ENCODE data around the gene MAG.

MAG gene

GRCh38 chr19:35292421-35293362, 731 bp downstream of the MAG start:
- Histone ChIP-seq H3K27me3 (ENCODE audit: control insufficient read depth in 1 of 2, insufficient read depth in 2 of 2, low read length in 2 of 2) (no peaks in the 10 kb centered on the region), H3K4me1 (ENCODE audit: control insufficient read depth in 1 of 2, insufficient read depth in 2 of 2, low read length in 2 of 2) (no peaks in the 10 kb centered on the region), H3K27ac (ENCODE audit: low read depth, low read length) (no peak overlapping the region), H3K4me3 (ENCODE audit: low read depth in 1 of 2, low read length in 2 of 2) (no peak overlapping the region), H3K9me3 (ENCODE audit: control insufficient read depth in 1 of 2, low read length in 2 of 2) (no peaks in the 10 kb centered on the region), H3K9ac (ENCODE audit: low read depth in 1 of 2, low read length in 2 of 2) (no peak overlapping the region), H3K36me3 (ENCODE audit: control insufficient read depth in 1 of 2, insufficient read depth in 2 of 2, low read length in 2 of 2) (no peaks in the 10 kb centered on the region)

GRCh38 chr19:35293363-35293739, 1.4 kb downstream of the MAG start:
- H3K9me3 ChIP-seq (ENCODE audit: control insufficient read depth in 1 of 2, low read length in 2 of 2), result no peaks in the 10 kb centered on the region
- no peaks in the 10 kb centered on the region for H3K36me3 ChIP-seq (ENCODE audit: control insufficient read depth in 1 of 2, insufficient read depth in 2 of 2, low read length in 2 of 2)
- no peaks in the 10 kb centered on the region for H3K27me3 ChIP-seq (ENCODE audit: control insufficient read depth in 1 of 2, insufficient read depth in 2 of 2, low read length in 2 of 2)
- no peak overlapping the region for H3K4me3 ChIP-seq (ENCODE audit: low read depth in 1 of 2, low read length in 2 of 2)
- H3K4me1 ChIP-seq (ENCODE audit: control insufficient read depth in 1 of 2, insufficient read depth in 2 of 2, low read length in 2 of 2), result no peaks in the 10 kb centered on the region
- H3K27ac ChIP-seq (ENCODE audit: low read depth, low read length), result no peak overlapping the region
- no peak overlapping the region for H3K9ac ChIP-seq (ENCODE audit: low read depth in 1 of 2, low read length in 2 of 2)

GRCh38 chr19:35293808-35294207, 1.8 kb downstream of the MAG start:
- Histone ChIP-seq H3K4me1 (ENCODE audit: control insufficient read depth in 1 of 2, insufficient read depth in 2 of 2, low read length in 2 of 2) (no peaks in the 10 kb centered on the region), H3K27me3 (ENCODE audit: control insufficient read depth in 1 of 2, insufficient read depth in 2 of 2, low read length in 2 of 2) (no peaks in the 10 kb centered on the region), H3K27ac (ENCODE audit: low read depth, low read length) (no peak overlapping the region), H3K9ac (ENCODE audit: low read depth in 1 of 2, low read length in 2 of 2) (no peak overlapping the region), H3K36me3 (ENCODE audit: control insufficient read depth in 1 of 2, insufficient read depth in 2 of 2, low read length in 2 of 2) (no peaks in the 10 kb centered on the region), H3K9me3 (ENCODE audit: control insufficient read depth in 1 of 2, low read length in 2 of 2) (no peaks in the 10 kb centered on the region), H3K4me3 (ENCODE audit: low read depth in 1 of 2, low read length in 2 of 2) (no peak overlapping the region)

GRCh38 chr19:35294328-35294727, 2.4 kb downstream of the MAG start:
- no peaks in the 10 kb centered on the region for H3K9me3 ChIP-seq (ENCODE audit: control insufficient read depth in 1 of 2, low read length in 2 of 2)
- H3K27me3 ChIP-seq (ENCODE audit: control insufficient read depth in 1 of 2, insufficient read depth in 2 of 2, low read length in 2 of 2), result no peaks in the 10 kb centered on the region
- no peaks in the 10 kb centered on the region for H3K36me3 ChIP-seq (ENCODE audit: control insufficient read depth in 1 of 2, insufficient read depth in 2 of 2, low read length in 2 of 2)
- no peak overlapping the region for H3K4me3 ChIP-seq (ENCODE audit: low read depth in 1 of 2, low read length in 2 of 2)
- H3K9ac ChIP-seq (ENCODE audit: low read depth in 1 of 2, low read length in 2 of 2), result no peak overlapping the region
- no peaks in the 10 kb centered on the region for H3K4me1 ChIP-seq (ENCODE audit: control insufficient read depth in 1 of 2, insufficient read depth in 2 of 2, low read length in 2 of 2)
- H3K27ac ChIP-seq (ENCODE audit: low read depth, low read length), result no peak overlapping the region

- Histone ChIP-seq H3K9ac (ENCODE audit: low read depth in 1 of 2, low read length in 2 of 2) (no peak overlapping the region), H3K4me1 (ENCODE audit: control insufficient read depth in 1 of 2, insufficient read depth in 2 of 2, low read length in 2 of 2) (no peaks in the 10 kb centered on the region), H3K9me3 (ENCODE audit: control insufficient read depth in 1 of 2, low read length in 2 of 2) (no peaks in the 10 kb centered on the region), H3K4me3 (ENCODE audit: low read depth in 1 of 2, low read length in 2 of 2) (no peak overlapping the region), H3K27me3 (ENCODE audit: control insufficient read depth in 1 of 2, insufficient read depth in 2 of 2, low read length in 2 of 2) (no peaks in the 10 kb centered on the region), H3K27ac (ENCODE audit: low read depth, low read length) (no peak overlapping the region), H3K36me3 (ENCODE audit: control insufficient read depth in 1 of 2, insufficient read depth in 2 of 2, low read length in 2 of 2) (no peaks in the 10 kb centered on the region)
These were observed 3.2 kb downstream of the MAG start for GRCh38 chr19:35294859-35295791.

GRCh38 chr19:35295792-35296462, 4.0 kb downstream of the MAG start:
- no peak overlapping the region for H3K4me3 ChIP-seq (ENCODE audit: low read depth in 1 of 2, low read length in 2 of 2)
- no peak overlapping the region for H3K27ac ChIP-seq (ENCODE audit: low read depth, low read length)
- H3K36me3 ChIP-seq (ENCODE audit: control insufficient read depth in 1 of 2, insufficient read depth in 2 of 2, low read length in 2 of 2), result no peaks in the 10 kb centered on the region
- no peak overlapping the region for H3K9ac ChIP-seq (ENCODE audit: low read depth in 1 of 2, low read length in 2 of 2)
- no peaks in the 10 kb centered on the region for H3K4me1 ChIP-seq (ENCODE audit: control insufficient read depth in 1 of 2, insufficient read depth in 2 of 2, low read length in 2 of 2)
- H3K9me3 ChIP-seq (ENCODE audit: control insufficient read depth in 1 of 2, low read length in 2 of 2), result no peaks in the 10 kb centered on the region
- no peaks in the 10 kb centered on the region for H3K27me3 ChIP-seq (ENCODE audit: control insufficient read depth in 1 of 2, insufficient read depth in 2 of 2, low read length in 2 of 2)

- H3K9me3 ChIP-seq (ENCODE audit: control insufficient read depth in 1 of 2, low read length in 2 of 2), result no peaks in the 10 kb centered on the region
- no peaks in the 10 kb centered on the region for H3K4me1 ChIP-seq (ENCODE audit: control insufficient read depth in 1 of 2, insufficient read depth in 2 of 2, low read length in 2 of 2)
- no peak overlapping the region for H3K27ac ChIP-seq (ENCODE audit: low read depth, low read length)
- H3K36me3 ChIP-seq (ENCODE audit: control insufficient read depth in 1 of 2, insufficient read depth in 2 of 2, low read length in 2 of 2), result no peaks in the 10 kb centered on the region
- no peak overlapping the region for H3K9ac ChIP-seq (ENCODE audit: low read depth in 1 of 2, low read length in 2 of 2)
- H3K27me3 ChIP-seq (ENCODE audit: control insufficient read depth in 1 of 2, insufficient read depth in 2 of 2, low read length in 2 of 2), result no peaks in the 10 kb centered on the region
- H3K4me3 ChIP-seq (ENCODE audit: low read depth in 1 of 2, low read length in 2 of 2), result no peak overlapping the region
These were observed 4.9 kb downstream of the MAG start for GRCh38 chr19:35296644-35297514.

- H3K36me3 ChIP-seq (ENCODE audit: control insufficient read depth in 1 of 2, insufficient read depth in 2 of 2, low read length in 2 of 2), result no peaks in the 10 kb centered on the region
- no peaks in the 10 kb centered on the region for H3K9me3 ChIP-seq (ENCODE audit: control insufficient read depth in 1 of 2, low read length in 2 of 2)
- no peak overlapping the region for H3K9ac ChIP-seq (ENCODE audit: low read depth in 1 of 2, low read length in 2 of 2)
- no peaks in the 10 kb centered on the region for H3K27me3 ChIP-seq (ENCODE audit: control insufficient read depth in 1 of 2, insufficient read depth in 2 of 2, low read length in 2 of 2)
- H3K4me1 ChIP-seq (ENCODE audit: control insufficient read depth in 1 of 2, insufficient read depth in 2 of 2, low read length in 2 of 2), result no peaks in the 10 kb centered on the region
- H3K4me3 ChIP-seq (ENCODE audit: low read depth in 1 of 2, low read length in 2 of 2), result no peak overlapping the region
- H3K27ac ChIP-seq (ENCODE audit: low read depth, low read length), result no peak overlapping the region
These were observed 5.5 kb downstream of the MAG start for GRCh38 chr19:35297515-35297848.

- Histone ChIP-seq H3K36me3 (ENCODE audit: control insufficient read depth in 1 of 2, insufficient read depth in 2 of 2, low read length in 2 of 2) (no peaks in the 10 kb centered on the region), H3K27me3 (ENCODE audit: control insufficient read depth in 1 of 2, insufficient read depth in 2 of 2, low read length in 2 of 2) (no peaks in the 10 kb centered on the region), H3K9ac (ENCODE audit: low read depth in 1 of 2, low read length in 2 of 2) (no peak overlapping the region), H3K4me1 (ENCODE audit: control insufficient read depth in 1 of 2, insufficient read depth in 2 of 2, low read length in 2 of 2) (no peaks in the 10 kb centered on the region), H3K27ac (ENCODE audit: low read depth, low read length) (no peak overlapping the region), H3K4me3 (ENCODE audit: low read depth in 1 of 2, low read length in 2 of 2) (no peak overlapping the region), H3K9me3 (ENCODE audit: control insufficient read depth in 1 of 2, low read length in 2 of 2) (no peaks in the 10 kb centered on the region)
These were observed 6.0 kb downstream of the MAG start for GRCh38 chr19:35297922-35298321.

All from duodenal mucosa (tissue), 2 donors.